A549 (cell line): ENCODE measurements around the gene PAGE2.

ENCODE experiments used
- CEBPB ChIP-seq, 2 experiments: fragments of >200 bp in 1 of 2; sonication (Bioruptor Twin) in 1 of 2; formaldehyde crosslinking in 1 of 2; IDR thresholded peaks; 2 replicates each; pipeline ENCODE4 v1.6.1; 2012 to 2016
- CTCF ChIP-seq: fragments of >200 bp; sonication (Bioruptor Twin); formaldehyde crosslinking; IDR thresholded peaks from 3 replicates; pipeline ENCODE4 v1.5.1; 2016
- EHMT2 ChIP-seq: fragments of 200-600 bp; sonication (generic); IDR thresholded peaks from 2 replicates; pipeline ENCODE4 v1.6.1; 2016; ENCODE audit warnings: antibody characterized with exemption, low read depth, mild to moderate bottlenecking, moderate library complexity
- MAX ChIP-seq: IDR thresholded peaks from 2 replicates; pipeline ENCODE4 v1.6.1; 2012
- POLR2A ChIP-seq: IDR thresholded peaks from 2 replicates; pipeline ENCODE4 v1.6.1; 2012; ENCODE audit warnings: mild to moderate bottlenecking, low read length
- RAD21 ChIP-seq, 2 experiments: fragments of >200 bp in 1 of 2; sonication (Bioruptor Twin) in 1 of 2; formaldehyde crosslinking in 1 of 2; IDR thresholded peaks in 1 of 2; conservative IDR thresholded peaks in 1 of 2; 2 replicates in 1 of 2; 3 replicates in 1 of 2; pipeline ENCODE4 v1.6.1; 2012 to 2018; ENCODE audit warnings: inconsistent platforms in 1 of 2
- RNF2 ChIP-seq: fragments of 200-600 bp; sonication (generic); IDR thresholded peaks from 2 replicates; pipeline ENCODE4 v1.6.1; 2016; ENCODE audit warnings: low read depth, mild to moderate bottlenecking, antibody characterized with exemption, moderate library complexity, borderline replicate concordance
- SMC3 ChIP-seq: fragments of >200 bp; sonication (Bioruptor Twin); formaldehyde crosslinking; IDR thresholded peaks from 3 replicates; pipeline ENCODE4 v1.6.1; 2018; ENCODE audit warnings: inconsistent platforms
- USF2 ChIP-seq: fragments of 450-650 bp; IDR thresholded peaks from 2 replicates; pipeline ENCODE4 v1.6.1; 2014; ENCODE audit warnings: antibody characterized with exemption
- TF ChIP-seq, protein P1 (sequence below): fragments of 250-450 bp; sonication (Bioruptor Pico); IDR thresholded peaks from 2 replicates; pipeline ENCODE4 v1.5.0; 2021; ENCODE audit warnings: mild to moderate bottlenecking, moderate library complexity, borderline replicate concordance

DNA sequence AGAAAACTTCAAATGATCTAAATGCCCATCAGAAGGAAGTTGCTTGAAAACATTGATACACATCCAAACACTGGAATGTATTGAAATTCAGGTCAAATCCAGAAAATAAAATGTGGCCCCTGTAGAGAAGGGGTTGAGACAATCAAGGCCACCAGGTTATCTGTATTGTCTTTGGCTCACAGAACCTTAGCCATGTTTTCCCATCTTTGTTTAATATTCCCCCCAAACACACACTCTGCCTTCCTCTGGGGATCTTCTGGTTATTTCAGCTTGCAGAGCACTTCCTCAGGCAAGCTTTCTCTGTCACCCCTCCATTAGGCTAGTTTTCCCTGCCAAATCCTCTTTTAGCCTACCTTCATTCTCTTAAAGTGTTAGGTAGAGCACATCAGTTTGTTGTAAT is 30.5 kb downstream of the PAGE2 start:
- TF ChIP-seq USF2 (no peak), CTCF (no peak), POLR2A (no peak), CEBPB (IDR thresholded peaks at IDR 0.05) (no peak), MAX (no peak), EHMT2 (no peak), RAD21 (conservative IDR thresholded peaks at IDR 0.05 in 1 of 2, IDR thresholded peaks at IDR 0.05 in 1 of 2) (no peak), SMC3 (no peak), RNF2 (no peak)
- TF ChIP-seq, protein P1, sequence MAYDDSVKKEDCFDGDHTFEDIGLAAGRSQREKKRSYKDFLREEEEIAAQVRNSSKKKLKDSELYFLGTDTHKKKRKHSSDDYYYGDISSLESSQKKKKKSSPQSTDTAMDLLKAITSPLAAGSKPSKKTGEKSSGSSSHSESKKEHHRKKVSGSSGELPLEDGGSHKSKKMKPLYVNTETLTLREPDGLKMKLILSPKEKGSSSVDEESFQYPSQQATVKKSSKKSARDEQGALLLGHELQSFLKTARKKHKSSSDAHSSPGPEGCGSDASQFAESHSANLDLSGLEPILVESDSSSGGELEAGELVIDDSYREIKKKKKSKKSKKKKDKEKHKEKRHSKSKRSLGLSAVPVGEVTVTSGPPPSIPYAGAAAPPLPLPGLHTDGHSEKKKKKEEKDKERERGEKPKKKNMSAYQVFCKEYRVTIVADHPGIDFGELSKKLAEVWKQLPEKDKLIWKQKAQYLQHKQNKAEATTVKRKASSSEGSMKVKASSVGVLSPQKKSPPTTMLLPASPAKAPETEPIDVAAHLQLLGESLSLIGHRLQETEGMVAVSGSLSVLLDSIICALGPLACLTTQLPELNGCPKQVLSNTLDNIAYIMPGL (CRISPR knock-in tag) = no peak
